Osteocyte (in vitro differentiated cells): ENCODE measurements around the gene HS2ST1. TPM values are rescaled to one million over a fixed set of nuclear protein-coding genes. Genes with fewer than 3 reads are reported as not detected.

ENCODE experiments used
- DNase-seq: peaks from one replicate; pipeline ENCODE4 v3.0.0; 2021; ENCODE audit warnings: mixed read lengths; ENCODE audit not compliant: unreplicated experiment; ENCODE audit errors: extremely low spot score
- H3K27ac Mint-ChIP-seq: one replicate; pipeline ENCODE4 v1.8.0; 2021; ENCODE audit warnings: mild to moderate bottlenecking, mixed read lengths; ENCODE audit not compliant: unreplicated experiment
- H3K27me3 Mint-ChIP-seq: one replicate; pipeline ENCODE4 v1.8.0; 2021; ENCODE audit warnings: mixed read lengths; ENCODE audit not compliant: unreplicated experiment
- H3K36me3 Mint-ChIP-seq: one replicate; pipeline ENCODE4 v1.8.0; 2021; ENCODE audit warnings: mixed read lengths; ENCODE audit not compliant: unreplicated experiment
- H3K4me1 Mint-ChIP-seq: one replicate; pipeline ENCODE4 v1.8.0; 2021; ENCODE audit warnings: mixed read lengths; ENCODE audit not compliant: unreplicated experiment
- H3K4me3 Mint-ChIP-seq: one replicate; pipeline ENCODE4 v1.8.0; 2021; ENCODE audit warnings: mild to moderate bottlenecking, moderate library complexity, mixed read lengths; ENCODE audit not compliant: unreplicated experiment
- H3K9me3 Mint-ChIP-seq: one replicate; pipeline ENCODE4 v1.8.0; 2021; ENCODE audit warnings: mixed read lengths; ENCODE audit not compliant: unreplicated experiment
- total RNA-seq: library from RNA; stranded (reverse); gene quantifications from 2 replicates; pipeline ENCODE4 v1.2.1, GENCODE V29; 2021
- TF ChIP-seq, protein P1 (sequence below): fragments of 200-600 bp; sonication (generic); IDR thresholded peaks from 2 replicates; pipeline ENCODE4 v1.5.0; 2021; ENCODE audit warnings: antibody characterized with exemption, mild to moderate bottlenecking, moderate library complexity

HS2ST1 gene
- total RNA-seq, 1 donor from 2014 or later, result 26.8 TPM

DNA sequence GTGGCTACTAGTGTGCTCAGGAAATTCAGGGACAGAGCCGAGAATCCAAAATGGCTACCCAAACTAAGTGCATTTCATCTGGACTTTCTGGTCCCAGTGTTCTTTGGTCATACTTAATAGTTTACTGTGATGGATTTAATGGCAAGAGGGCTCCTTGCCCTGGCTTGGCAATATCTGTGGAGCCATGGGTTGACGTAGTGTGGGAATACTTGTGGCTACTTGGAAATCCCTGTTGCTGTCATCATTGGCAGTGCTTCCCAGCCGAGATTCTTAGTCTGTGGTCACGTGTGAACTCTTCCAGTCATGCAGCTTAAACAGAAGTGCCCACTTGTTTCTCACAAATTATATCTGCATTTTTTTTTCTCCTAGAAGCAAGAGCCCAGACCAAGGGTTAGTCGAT lies 198.9 kb downstream of the HS2ST1 start:
- Mint-ChIP-seq H3K27me3 (no peaks in the 10 kb centered on the region), H3K4me3 (no peak overlapping the region), H3K27ac (no peak overlapping the region), H3K36me3 (no peaks in the 10 kb centered on the region), H3K9me3 (no peaks in the 10 kb centered on the region), H3K4me1 (peaks cover 21% of the 10 kb centered on the region)
- TF ChIP-seq, protein P1, sequence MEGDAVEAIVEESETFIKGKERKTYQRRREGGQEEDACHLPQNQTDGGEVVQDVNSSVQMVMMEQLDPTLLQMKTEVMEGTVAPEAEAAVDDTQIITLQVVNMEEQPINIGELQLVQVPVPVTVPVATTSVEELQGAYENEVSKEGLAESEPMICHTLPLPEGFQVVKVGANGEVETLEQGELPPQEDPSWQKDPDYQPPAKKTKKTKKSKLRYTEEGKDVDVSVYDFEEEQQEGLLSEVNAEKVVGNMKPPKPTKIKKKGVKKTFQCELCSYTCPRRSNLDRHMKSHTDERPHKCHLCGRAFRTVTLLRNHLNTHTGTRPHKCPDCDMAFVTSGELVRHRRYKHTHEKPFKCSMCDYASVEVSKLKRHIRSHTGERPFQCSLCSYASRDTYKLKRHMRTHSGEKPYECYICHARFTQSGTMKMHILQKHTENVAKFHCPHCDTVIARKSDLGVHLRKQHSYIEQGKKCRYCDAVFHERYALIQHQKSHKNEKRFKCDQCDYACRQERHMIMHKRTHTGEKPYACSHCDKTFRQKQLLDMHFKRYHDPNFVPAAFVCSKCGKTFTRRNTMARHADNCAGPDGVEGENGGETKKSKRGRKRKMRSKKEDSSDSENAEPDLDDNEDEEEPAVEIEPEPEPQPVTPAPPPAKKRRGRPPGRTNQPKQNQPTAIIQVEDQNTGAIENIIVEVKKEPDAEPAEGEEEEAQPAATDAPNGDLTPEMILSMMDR, result no peak
- no peak for DNase-seq

GRCh38 chr1:87115317-87115890 lies 201.0 kb downstream of the HS2ST1 start:
- H3K9me3 Mint-ChIP-seq, result no peaks in the 10 kb centered on the region
- TF ChIP-seq, protein P1, result no peak
- no peaks in the 10 kb centered on the region for H3K27me3 Mint-ChIP-seq
- DNase-seq, result no peak
- peaks cover 21% of the 10 kb centered on the region for H3K4me1 Mint-ChIP-seq
- H3K36me3 Mint-ChIP-seq, result no peaks in the 10 kb centered on the region
- H3K27ac Mint-ChIP-seq, result peak overlapping the region; percentile 9
- no peak overlapping the region for H3K4me3 Mint-ChIP-seq

GRCh38 chr1:87115891-87116290 lies 201.5 kb downstream of the HS2ST1 start:
- H3K4me1 Mint-ChIP-seq, result peaks cover 21% of the 10 kb centered on the region
- TF ChIP-seq, protein P1, result no peak
- H3K9me3 Mint-ChIP-seq, result no peaks in the 10 kb centered on the region
- DNase-seq, result no peak
- no peak overlapping the region for H3K27ac Mint-ChIP-seq
- H3K4me3 Mint-ChIP-seq, result no peak overlapping the region
- H3K27me3 Mint-ChIP-seq, result no peaks in the 10 kb centered on the region
- no peaks in the 10 kb centered on the region for H3K36me3 Mint-ChIP-seq

DNA sequence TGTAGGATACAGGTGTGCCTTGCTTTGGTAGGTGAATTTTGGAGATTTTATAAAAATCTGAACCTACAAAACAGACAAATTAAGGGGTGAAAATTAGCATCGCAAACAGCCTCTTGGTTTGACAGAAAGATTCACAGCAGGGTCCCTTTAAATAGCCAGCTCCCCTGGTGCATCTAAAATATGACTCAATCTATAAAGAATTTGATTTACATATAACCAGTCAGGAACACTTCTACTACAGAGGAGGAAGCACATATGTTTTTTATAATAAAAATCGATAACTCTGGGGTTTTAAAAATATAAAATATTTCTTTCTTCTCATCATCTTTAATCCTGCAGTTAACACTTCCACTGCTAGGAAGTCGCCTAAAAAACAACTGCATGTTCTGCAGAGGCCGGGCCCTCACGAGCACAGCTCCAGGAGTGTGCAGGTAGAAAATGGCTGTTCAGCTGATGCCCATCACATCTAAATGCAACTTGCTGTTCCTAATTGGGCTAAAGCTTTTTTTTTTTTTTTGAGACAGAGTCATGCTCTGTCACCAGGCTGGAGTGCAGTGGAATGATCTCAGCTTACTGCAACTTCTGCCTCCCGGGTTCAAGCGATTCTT lies 203.4 kb downstream of the HS2ST1 start:
- no peak overlapping the region for H3K27ac Mint-ChIP-seq
- peaks cover 21% of the 10 kb centered on the region for H3K4me1 Mint-ChIP-seq
- no peak for DNase-seq
- H3K36me3 Mint-ChIP-seq, result no peaks in the 10 kb centered on the region
- no peaks in the 10 kb centered on the region for H3K9me3 Mint-ChIP-seq
- TF ChIP-seq, protein P1, result no peak
- H3K27me3 Mint-ChIP-seq, result no peaks in the 10 kb centered on the region
- no peak overlapping the region for H3K4me3 Mint-ChIP-seq

- H3K27ac Mint-ChIP-seq, result no peak overlapping the region
- DNase-seq, result no peak
- H3K4me3 Mint-ChIP-seq, result no peak overlapping the region
- H3K4me1 Mint-ChIP-seq, result peaks cover 21% of the 10 kb centered on the region
- no peaks in the 10 kb centered on the region for H3K36me3 Mint-ChIP-seq
- no peaks in the 10 kb centered on the region for H3K27me3 Mint-ChIP-seq
- TF ChIP-seq, protein P1, result no peak
- H3K9me3 Mint-ChIP-seq, result no peaks in the 10 kb centered on the region
These were observed 205.2 kb downstream of the HS2ST1 start for GRCh38 chr1:87119541-87120140.
